H9 (cell line): ENCODE data around the gene ANO3. TPM values are rescaled to one million over a fixed set of nuclear protein-coding genes. Genes with fewer than 3 reads are reported as not detected.
A peak's percentile ranks its signal among the peaks of the same experiment; 100 is the strongest.

Source experiments
- DNase-seq: peaks from one replicate; pipeline ENCODE4 v3.0.0-alpha.2; 2017
- H2AFZ ChIP-seq: one replicate; pipeline ENCODE4 v1.6.1; 2013; ENCODE audit warnings: mild to moderate bottlenecking, low read length, control low read depth, moderate library complexity
- H2AK5ac ChIP-seq: 2 replicates; pipeline ENCODE4 v1.6.1; 2013; ENCODE audit warnings: low read length, control low read depth, mixed read lengths; ENCODE audit not compliant: insufficient read length
- H2BK120ac ChIP-seq: one replicate; pipeline ENCODE4 v1.6.1; 2013; ENCODE audit warnings: low read depth, mild to moderate bottlenecking, low read length, control low read depth, inconsistent platforms; ENCODE audit not compliant: poor library complexity, severe bottlenecking
- H2BK12ac ChIP-seq: 2 replicates; pipeline ENCODE4 v1.6.1; 2013; ENCODE audit warnings: low read length, control low read depth, mixed read lengths, low read depth; ENCODE audit not compliant: insufficient read length
- H2BK15ac ChIP-seq: 2 replicates; pipeline ENCODE4 v1.6.1; 2013; ENCODE audit warnings: low read depth, low read length, control low read depth
- H2BK20ac ChIP-seq: one replicate; pipeline ENCODE4 v1.6.1; 2013; ENCODE audit warnings: low read depth, mild to moderate bottlenecking, low read length, control low read depth, inconsistent platforms; ENCODE audit not compliant: poor library complexity, severe bottlenecking
- H2BK5ac ChIP-seq: 2 replicates; pipeline ENCODE4 v1.6.1; 2013; ENCODE audit warnings: low read length, control low read depth, mixed read lengths; ENCODE audit not compliant: insufficient read length
- H3K14ac ChIP-seq: 2 replicates; pipeline ENCODE4 v1.6.1; 2013; ENCODE audit warnings: low read length, control low read depth; ENCODE audit not compliant: insufficient read depth
- H3K18ac ChIP-seq: 2 replicates; pipeline ENCODE4 v1.6.1; 2013; ENCODE audit warnings: low read depth, mild to moderate bottlenecking, mixed read lengths, low read length, control low read depth; ENCODE audit not compliant: insufficient read length
- H3K23ac ChIP-seq: 2 replicates; pipeline ENCODE4 v1.6.1; 2013; ENCODE audit warnings: low read length, control low read depth, mixed read lengths, low read depth; ENCODE audit not compliant: insufficient read length
- H3K23me2 ChIP-seq: 2 replicates; pipeline ENCODE4 v1.6.1; 2013; ENCODE audit warnings: low read depth, mild to moderate bottlenecking, mixed read lengths, low read length, control low read depth; ENCODE audit not compliant: insufficient read length, poor library complexity, severe bottlenecking
- H3K27ac ChIP-seq: 2 replicates; pipeline ENCODE4 v1.5.1; 2013; ENCODE audit warnings: low read length, control low read depth, mixed read lengths, low read depth; ENCODE audit not compliant: insufficient read length
- H3K27me3 ChIP-seq: 2 replicates; pipeline ENCODE4 v1.6.1; 2013; ENCODE audit warnings: low read length, control low read depth, inconsistent platforms; ENCODE audit not compliant: insufficient read depth
- H3K4ac ChIP-seq: 2 replicates; pipeline ENCODE4 v1.6.1; 2013; ENCODE audit warnings: low read depth, mild to moderate bottlenecking, control low read depth, inconsistent platforms, low read length, moderate library complexity
- H3K4me1 ChIP-seq: 2 replicates; pipeline ENCODE4 v1.6.1; 2013; ENCODE audit warnings: low read length, control low read depth, inconsistent platforms; ENCODE audit not compliant: insufficient read depth
- H3K4me2 ChIP-seq: 2 replicates; pipeline ENCODE4 v1.6.1; 2013; ENCODE audit warnings: low read length, control low read depth, mixed read lengths; ENCODE audit not compliant: insufficient read length, insufficient read depth
- H3K56ac ChIP-seq: 2 replicates; pipeline ENCODE4 v1.6.1; 2013; ENCODE audit warnings: low read depth, mild to moderate bottlenecking, mixed read lengths, low read length, control low read depth; ENCODE audit not compliant: insufficient read length
- H3K79me1 ChIP-seq: 2 replicates; pipeline ENCODE4 v1.6.1; 2013; ENCODE audit warnings: low read depth, mild to moderate bottlenecking, moderate library complexity, low read length, control low read depth, inconsistent platforms; ENCODE audit not compliant: insufficient read depth, poor library complexity, severe bottlenecking
- H3K79me2 ChIP-seq: 2 replicates; pipeline ENCODE4 v1.6.1; 2013; ENCODE audit warnings: low read length, control low read depth, inconsistent platforms; ENCODE audit not compliant: insufficient read depth
- H3K9ac ChIP-seq: 2 replicates; pipeline ENCODE4 v1.6.1; 2013; ENCODE audit warnings: low read length, control low read depth, mixed read lengths; ENCODE audit not compliant: insufficient read length; ENCODE audit errors: extremely low read depth
- H3K9me3 ChIP-seq: one replicate; pipeline ENCODE4 v1.6.1; 2013; ENCODE audit warnings: low read depth, low read length, inconsistent platforms; ENCODE audit not compliant: control insufficient read depth
- H3T11ph ChIP-seq: one replicate; pipeline ENCODE4 v1.6.1; 2013; ENCODE audit warnings: mild to moderate bottlenecking, low read length, control low read depth, inconsistent platforms
- H4K20me1 ChIP-seq: one replicate; pipeline ENCODE4 v1.6.1; 2013; ENCODE audit not compliant: control insufficient read depth, insufficient read length, insufficient read depth
- H4K5ac ChIP-seq: 2 replicates; pipeline ENCODE4 v1.6.1; 2013; ENCODE audit warnings: low read depth, mild to moderate bottlenecking, mixed read lengths, low read length, control low read depth; ENCODE audit not compliant: insufficient read length
- H4K8ac ChIP-seq: replicated peaks from 2 replicates; pipeline ENCODE4 v1.6.1; 2013; ENCODE audit warnings: low read length, control low read depth, mixed read lengths, low read depth; ENCODE audit not compliant: insufficient read length
- H4K91ac ChIP-seq: 2 replicates; pipeline ENCODE4 v1.6.1; 2013; ENCODE audit warnings: low read depth, mild to moderate bottlenecking, moderate library complexity, mixed read lengths, low read length, control low read depth; ENCODE audit not compliant: insufficient read length
- H3K27ac Mint-ChIP-seq, 3 experiments: 2 replicates in 2 of 3; 3 replicates in 1 of 3; pipeline ENCODE4 v1.8.0; 2020 to 2021; ENCODE audit warnings: mixed read lengths in 3 of 3, mild to moderate bottlenecking in 1 of 3, moderate library complexity in 1 of 3
- H3K27me3 Mint-ChIP-seq: 2 replicates; pipeline ENCODE4 v1.8.0; 2021; ENCODE audit warnings: low read depth, mild to moderate bottlenecking, moderate library complexity, mixed read lengths
- H3K36me3 Mint-ChIP-seq, 3 experiments: 2 replicates in 2 of 3; 3 replicates in 1 of 3; pipeline ENCODE4 v1.8.0; 2020 to 2021; ENCODE audit warnings: low read depth in 3 of 3, mixed read lengths in 3 of 3; ENCODE audit not compliant: insufficient read depth in 1 of 3
- H3K4me1 Mint-ChIP-seq, 2 experiments: 2 replicates each; pipeline ENCODE4 v1.8.0; 2020; ENCODE audit warnings: mixed read lengths in 2 of 2
- H3K4me3 Mint-ChIP-seq, 2 experiments: 2 replicates in 1 of 2; 3 replicates in 1 of 2; pipeline ENCODE4 v1.8.0; 2020 to 2021; ENCODE audit warnings: mild to moderate bottlenecking in 2 of 2, mixed read lengths in 2 of 2, moderate library complexity in 1 of 2
- H3K9me3 Mint-ChIP-seq, 2 experiments: 2 replicates in 1 of 2; 3 replicates in 1 of 2; pipeline ENCODE4 v1.8.0; 2020; ENCODE audit warnings: mild to moderate bottlenecking in 2 of 2, mixed read lengths in 2 of 2, moderate library complexity in 1 of 2
- WGBS: extraction: QIAGEN DNeasy Blood & Tissue Kit; methylation state at CpG from one replicate; pipeline ENCODE4 v1.1.7; 2013; ENCODE audit warnings: missing lambda C conversion rate, low lambda C conversion rate, mixed read lengths; ENCODE audit not compliant: insufficient read length; ENCODE audit errors: extremely low coverage; 5-methylcytosine and 5-hydroxymethylcytosine counted together
- total RNA-seq: library from RNA; stranded (reverse); gene quantifications from 2 replicates; pipeline ENCODE4 v1.2.1, GENCODE V29; 2021
- TF ChIP-seq, protein P1 (sequence below): fragments of 200-600 bp; sonication (generic); conservative IDR thresholded peaks from 3 replicates; pipeline ENCODE4 v1.8.0; 2021; ENCODE audit warnings: antibody characterized with exemption, mild to moderate bottlenecking

Gene ANO3
- total RNA-seq, 1 experiment from 2014 or later = not detected

DNA sequence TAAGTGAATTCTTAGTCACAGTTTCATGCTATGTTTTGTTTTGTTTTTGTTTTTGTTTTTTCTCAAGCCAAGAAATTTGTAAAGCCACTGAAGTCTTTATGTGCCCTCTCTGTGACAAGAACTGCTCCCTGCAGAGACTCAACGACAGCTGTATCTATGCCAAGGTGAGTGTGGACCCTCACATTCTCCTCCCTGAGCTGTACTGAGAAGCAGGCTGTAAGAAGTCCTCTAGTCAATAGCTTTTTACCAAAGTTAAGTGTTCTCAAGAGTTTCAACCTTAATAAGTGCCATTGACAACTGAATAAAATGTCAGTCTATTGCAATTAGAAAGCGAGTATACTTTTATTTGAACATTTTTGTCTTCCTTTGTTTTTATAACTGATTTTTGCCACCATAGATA lies 221.3 kb downstream of the ANO3 start:
- Histone ChIP-seq H3K18ac (no peak overlapping the region), H3K23ac (no peak overlapping the region), H3K79me1 (no peaks in the 10 kb centered on the region), H3K9ac (no peak overlapping the region), H4K91ac (no peak overlapping the region), H3K9me3 (no peaks in the 10 kb centered on the region), H3K23me2 (no peaks in the 10 kb centered on the region), H3K27ac (no peak overlapping the region), H3K4ac (no peak overlapping the region), H4K5ac (no peak overlapping the region), H2BK15ac (no peak overlapping the region), H4K8ac (no peak overlapping the region), H2BK20ac (no peak overlapping the region), H3T11ph (no peak overlapping the region), H4K20me1 (no peaks in the 10 kb centered on the region), H3K14ac (no peak overlapping the region), H3K4me1 (no peaks in the 10 kb centered on the region), H3K56ac (no peak overlapping the region), H3K79me2 (no peaks in the 10 kb centered on the region), H2BK5ac (no peak overlapping the region), H2BK12ac (no peak overlapping the region), H2AFZ (no peak overlapping the region), H2BK120ac (no peak overlapping the region), H3K4me2 (no peak overlapping the region), H2AK5ac (no peak overlapping the region), H3K27me3 (no peaks in the 10 kb centered on the region)
- Mint-ChIP-seq H3K27me3 (peaks cover 2% of the 10 kb centered on the region; the same call in 1 of the 2 replicates), H3K27ac (peak overlapping the region in 1 of 3 experiments; percentile 77; a peak in 2 of 7 replicates), H3K36me3 (no peaks in the 10 kb centered on the region; a peak in 1 of 7 replicates), H3K4me3 (no peak overlapping the region), H3K4me1 (peaks cover 4% of the 10 kb centered on the region in 2 experiments), H3K9me3 (no peaks in the 10 kb centered on the region)
- no peak for DNase-seq
- TF ChIP-seq, protein P1, sequence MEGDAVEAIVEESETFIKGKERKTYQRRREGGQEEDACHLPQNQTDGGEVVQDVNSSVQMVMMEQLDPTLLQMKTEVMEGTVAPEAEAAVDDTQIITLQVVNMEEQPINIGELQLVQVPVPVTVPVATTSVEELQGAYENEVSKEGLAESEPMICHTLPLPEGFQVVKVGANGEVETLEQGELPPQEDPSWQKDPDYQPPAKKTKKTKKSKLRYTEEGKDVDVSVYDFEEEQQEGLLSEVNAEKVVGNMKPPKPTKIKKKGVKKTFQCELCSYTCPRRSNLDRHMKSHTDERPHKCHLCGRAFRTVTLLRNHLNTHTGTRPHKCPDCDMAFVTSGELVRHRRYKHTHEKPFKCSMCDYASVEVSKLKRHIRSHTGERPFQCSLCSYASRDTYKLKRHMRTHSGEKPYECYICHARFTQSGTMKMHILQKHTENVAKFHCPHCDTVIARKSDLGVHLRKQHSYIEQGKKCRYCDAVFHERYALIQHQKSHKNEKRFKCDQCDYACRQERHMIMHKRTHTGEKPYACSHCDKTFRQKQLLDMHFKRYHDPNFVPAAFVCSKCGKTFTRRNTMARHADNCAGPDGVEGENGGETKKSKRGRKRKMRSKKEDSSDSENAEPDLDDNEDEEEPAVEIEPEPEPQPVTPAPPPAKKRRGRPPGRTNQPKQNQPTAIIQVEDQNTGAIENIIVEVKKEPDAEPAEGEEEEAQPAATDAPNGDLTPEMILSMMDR = no peak
- WGBS = no CpG with 5 or more reads among the region's 2 CpGs
